Measurements from ENCODE around the gene KCNIP1.

- TF ChIP-seq CTCF (IDR thresholded peaks at IDR 0.05; ENCODE audit: poor library complexity), result no peak
- TF ChIP-seq EZH2 (IDR thresholded peaks at IDR 0.05; ENCODE audit: borderline replicate concordance), result no peak
- no peak for TF ChIP-seq EZH2phosphoT487 (IDR thresholded peaks at IDR 0.05; ENCODE audit: low read depth, severe bottlenecking, unreplicated experiment)
These were observed 124.2 kb downstream of the KCNIP1 start for GRCh38 chr5:170628028-170628427.

Data from hepatocyte (in vitro differentiated cells).